Measurements from ENCODE around the gene FARP1.
A peak's percentile ranks its signal among the peaks of the same experiment; 100 is the strongest.

Gene FARP1

GRCh38 chr13:98451676-98452470 is 309.0 kb downstream of the FARP1 start:
- no peak for DNase-seq

- no peak for DNase-seq
Measured at GRCh38 chr13:98452851-98453843, 310.3 kb downstream of the FARP1 start.

DNA sequence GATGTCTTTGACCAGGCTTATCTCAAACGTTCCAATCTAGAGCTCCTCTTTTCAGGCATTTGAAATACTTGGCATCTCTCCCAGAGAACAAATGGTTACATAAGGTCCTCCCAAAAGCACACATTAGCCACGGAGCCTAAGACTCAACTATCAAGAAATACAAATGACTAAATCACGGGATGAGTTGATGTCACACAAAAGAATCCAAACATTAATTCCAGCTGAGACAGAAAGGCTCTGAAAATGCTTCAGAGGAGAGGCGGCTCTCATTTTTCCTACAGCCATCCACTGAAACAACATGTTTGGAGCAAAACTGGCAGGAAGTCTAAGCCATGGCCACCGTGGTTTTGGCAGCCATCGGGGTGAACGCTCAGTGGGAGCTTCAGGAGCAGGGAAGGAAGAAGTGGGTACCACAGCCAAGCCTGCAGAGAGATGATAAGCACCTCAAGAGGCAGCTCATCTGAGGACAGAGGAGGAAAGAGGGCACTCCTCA is 311.5 kb downstream of the FARP1 start:
- no peak for DNase-seq

DNA sequence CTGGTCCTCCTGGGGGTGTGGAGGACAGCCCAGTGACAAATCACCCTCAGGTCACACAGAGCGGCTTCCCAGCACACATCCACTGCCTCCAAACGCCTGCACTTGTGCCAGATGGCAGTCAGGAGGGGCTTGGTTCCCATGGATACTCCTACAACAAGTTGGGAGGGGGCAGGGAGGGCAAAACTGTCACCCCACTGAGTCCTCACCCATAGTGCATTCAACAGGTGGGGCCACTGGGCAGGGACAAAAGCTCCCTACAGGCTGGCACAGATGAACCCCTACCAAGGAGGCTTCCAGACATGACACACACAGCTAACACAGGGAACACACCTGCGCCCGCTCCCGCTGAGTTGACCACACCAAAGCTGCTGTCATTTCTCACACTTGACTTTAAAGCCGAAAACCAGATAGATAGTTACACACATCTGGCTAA is 313.5 kb downstream of the FARP1 start:
- DNase-seq, result peak; percentile 86

GRCh38 chr13:98457053-98457452 is 314.2 kb downstream of the FARP1 start:
- no peak for DNase-seq

DNA sequence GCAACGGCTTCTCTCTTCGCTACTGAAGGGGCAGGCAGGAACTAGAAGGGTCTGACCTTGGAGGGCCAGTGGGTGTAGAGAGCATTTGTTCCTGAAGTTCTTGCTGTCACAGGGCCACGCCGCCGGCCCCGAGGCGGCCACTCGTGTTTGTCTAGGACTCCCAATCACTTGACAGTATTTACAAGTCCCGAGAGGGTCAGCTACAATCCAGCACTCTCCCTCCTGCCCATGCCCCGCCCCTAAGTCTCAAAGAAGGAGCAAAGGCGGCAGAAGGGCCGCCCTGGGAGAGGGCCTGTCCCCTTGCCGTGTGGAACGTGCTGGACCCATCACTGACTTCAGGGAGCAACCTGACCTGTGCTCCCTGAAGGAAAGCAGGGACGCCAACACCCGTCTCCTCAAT is 315.5 kb downstream of the FARP1 start:
- no peak for DNase-seq

GRCh38 chr13:98459171-98459681 is 316.3 kb downstream of the FARP1 start:
- no peak for DNase-seq

GRCh38 chr13:98459721-98460370 is 317.0 kb downstream of the FARP1 start:
- DNase-seq, result no peak

GRCh38 chr13:98460516-98460915 is 317.6 kb downstream of the FARP1 start:
- DNase-seq, result no peak

- no peak for DNase-seq
Measured at GRCh38 chr13:98461486-98462240, 318.8 kb downstream of the FARP1 start.

GRCh38 chr13:98462241-98462882 is 319.5 kb downstream of the FARP1 start:
- no peak for DNase-seq

DNA sequence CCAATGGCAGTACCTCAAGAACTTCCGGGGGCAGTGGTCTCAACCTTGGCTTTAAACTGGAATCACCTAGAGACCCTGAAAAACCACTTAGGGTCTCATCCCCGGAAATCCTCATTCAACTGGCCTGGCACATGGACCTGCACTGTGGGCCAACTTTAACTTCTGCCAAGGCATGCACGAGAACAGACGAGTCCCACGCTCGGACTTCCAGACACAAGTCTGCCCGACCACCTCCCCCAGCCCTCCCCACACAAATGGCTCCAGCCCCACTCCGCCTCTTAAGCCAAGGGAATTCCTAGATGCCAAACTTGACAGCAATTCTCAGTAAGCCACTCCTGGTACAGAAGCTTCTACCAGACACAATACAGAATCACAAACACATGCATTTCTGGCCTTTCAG is 320.1 kb downstream of the FARP1 start:
- no peak for DNase-seq

- DNase-seq, result no peak
Measured at GRCh38 chr13:98466634-98467236, 323.8 kb downstream of the FARP1 start.

GRCh38 chr13:98467263-98467985 is 324.5 kb downstream of the FARP1 start:
- no peak for DNase-seq

DNA sequence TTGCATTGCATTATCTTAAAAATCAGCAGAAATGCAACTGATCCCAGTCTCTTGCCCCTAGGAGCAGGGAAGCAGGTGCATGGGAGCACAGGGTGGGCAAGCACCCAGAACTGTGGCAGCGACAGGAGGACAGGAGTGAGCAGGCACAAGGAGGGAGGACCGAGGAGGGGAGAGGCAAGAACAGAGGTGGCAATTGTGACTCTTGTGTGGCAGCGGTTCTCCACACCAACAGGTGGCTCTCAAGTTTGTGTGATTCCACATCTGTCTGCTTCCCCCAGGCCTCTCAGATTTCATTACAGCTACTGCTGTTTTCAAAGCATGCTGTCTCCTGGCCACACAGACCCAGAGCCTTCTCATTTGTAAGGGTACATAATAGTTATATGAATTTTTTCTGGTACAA is 325.5 kb downstream of the FARP1 start:
- no peak for DNase-seq

- DNase-seq, result no peak
Measured at GRCh38 chr13:98468929-98469328, 326.0 kb downstream of the FARP1 start.

- no peak for DNase-seq
Measured at GRCh38 chr13:98470920-98471319, 328.0 kb downstream of the FARP1 start.

GRCh38 chr13:98471934-98472333 is 329.0 kb downstream of the FARP1 start:
- no peak for DNase-seq

- DNase-seq, result no peak
Measured at GRCh38 chr13:98473135-98473787, 330.4 kb downstream of the FARP1 start.

DNA sequence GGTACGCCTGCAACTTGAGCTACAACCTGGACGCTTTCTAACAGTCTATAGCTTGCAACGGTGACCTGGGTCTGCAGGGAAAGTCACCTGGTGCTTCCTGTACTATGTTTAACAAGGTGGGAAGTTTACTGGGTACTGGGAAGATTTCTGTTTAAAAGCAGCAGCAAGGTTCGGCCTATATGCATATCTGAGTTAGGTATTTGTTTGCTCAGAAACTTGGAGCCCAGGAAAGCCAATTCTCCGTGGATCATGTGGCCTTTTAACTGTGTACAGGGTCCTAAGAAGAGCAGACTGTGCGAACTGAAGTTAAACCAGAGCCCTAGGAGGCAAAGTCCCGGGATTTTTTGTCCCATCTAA is 330.9 kb downstream of the FARP1 start:
- DNase-seq, result no peak
